Measurements from ENCODE around the gene TRIM56. TPM values are rescaled to one million over a fixed set of nuclear protein-coding genes. Genes with fewer than 3 reads are reported as not detected.
"Not testable (repeated sequence)": the region's sequence is repeated elsewhere in the genome, so short reads cannot be mapped to it uniquely, and the experiment has no call there.

Gene TRIM56
- total RNA-seq, 1 donor from 2014 or later, result 16.0 TPM

GRCh38 chr7:101088069-101088425 lies 2.8 kb downstream of the TRIM56 start:
- Mint-ChIP-seq H3K36me3 (ENCODE audit: low read depth) (peaks cover 12% of the 10 kb centered on the region), H3K4me1 (peaks cover 20% of the 10 kb centered on the region), H3K27ac (ENCODE audit: unreplicated experiment) (no peak overlapping the region), H3K4me3 (no peak overlapping the region), H3K27me3 (ENCODE audit: low read depth) (no peaks in the 10 kb centered on the region), H3K9me3 (peaks cover 5% of the 10 kb centered on the region)
- TF ChIP-seq CTCF (conservative IDR thresholded peaks at IDR 0.05), result no peak
- DNase-seq (ENCODE audit: low read depth, low spot score), result no peak

- no peak overlapping the region for H3K4me3 Mint-ChIP-seq
- TF ChIP-seq CTCF (conservative IDR thresholded peaks at IDR 0.05), result no peak
Observed at GRCh38 chr7:101088858-101089529, 3.7 kb downstream of the TRIM56 start.

GRCh38 chr7:101089876-101090275 lies 4.6 kb downstream of the TRIM56 start:
- Mint-ChIP-seq H3K9me3 (peaks cover 5% of the 10 kb centered on the region), H3K36me3 (ENCODE audit: low read depth) (peaks cover 12% of the 10 kb centered on the region), H3K4me1 (peaks cover 16% of the 10 kb centered on the region), H3K27ac (ENCODE audit: unreplicated experiment) (no peak overlapping the region), H3K4me3 (no peak overlapping the region), H3K27me3 (ENCODE audit: low read depth) (no peaks in the 10 kb centered on the region)
- no peak for TF ChIP-seq CTCF (conservative IDR thresholded peaks at IDR 0.05)
- no peak for DNase-seq (ENCODE audit: low read depth, low spot score)

More at GRCh38 chr7:101088858-101089529, 3.7 kb downstream of the TRIM56 start:
- DNase-seq (ENCODE audit: low read depth, low spot score), result no peak
- Mint-ChIP-seq H3K9me3 (peaks cover 5% of the 10 kb centered on the region), H3K27ac (ENCODE audit: unreplicated experiment) (no peak overlapping the region), H3K4me1 (peaks cover 20% of the 10 kb centered on the region), H3K27me3 (ENCODE audit: low read depth) (no peaks in the 10 kb centered on the region), H3K36me3 (ENCODE audit: low read depth) (peaks cover 12% of the 10 kb centered on the region)

- not testable (repeated sequence) for H3K27ac Mint-ChIP-seq (ENCODE audit: unreplicated experiment); H3K4me3 Mint-ChIP-seq; H3K9me3 Mint-ChIP-seq; H3K4me1 Mint-ChIP-seq; H3K27me3 Mint-ChIP-seq (ENCODE audit: low read depth); DNase-seq (ENCODE audit: low read depth, low spot score)
- H3K36me3 Mint-ChIP-seq (ENCODE audit: low read depth), result peaks cover 12% of the 10 kb centered on the region
Observed at GRCh38 chr7:101092266-101092905, 7.1 kb downstream of the TRIM56 start.

- H3K36me3 Mint-ChIP-seq (ENCODE audit: low read depth), result peaks cover 12% of the 10 kb centered on the region
- peaks cover 5% of the 10 kb centered on the region for H3K4me1 Mint-ChIP-seq
- no peak for TF ChIP-seq CTCF (conservative IDR thresholded peaks at IDR 0.05)
- H3K9me3 Mint-ChIP-seq, result peaks cover 5% of the 10 kb centered on the region
- no peak overlapping the region for H3K4me3 Mint-ChIP-seq
- no peak for DNase-seq (ENCODE audit: low read depth, low spot score)
- no peak overlapping the region for H3K27ac Mint-ChIP-seq (ENCODE audit: unreplicated experiment)
- peaks cover 2% of the 10 kb centered on the region for H3K27me3 Mint-ChIP-seq (ENCODE audit: low read depth)
Observed at GRCh38 chr7:101093906-101094305, 8.6 kb downstream of the TRIM56 start.

- H3K4me3 Mint-ChIP-seq, result no peak overlapping the region
- H3K36me3 Mint-ChIP-seq (ENCODE audit: low read depth), result peaks cover 12% of the 10 kb centered on the region
- no peak for DNase-seq (ENCODE audit: low read depth, low spot score)
- peaks cover 5% of the 10 kb centered on the region for H3K9me3 Mint-ChIP-seq
- H3K27me3 Mint-ChIP-seq (ENCODE audit: low read depth), result peaks cover 2% of the 10 kb centered on the region
- H3K4me1 Mint-ChIP-seq, result peaks cover 7% of the 10 kb centered on the region
- no peak for TF ChIP-seq CTCF (conservative IDR thresholded peaks at IDR 0.05)
- H3K27ac Mint-ChIP-seq (ENCODE audit: unreplicated experiment), result no peak overlapping the region
Observed at GRCh38 chr7:101094376-101094775, 9.1 kb downstream of the TRIM56 start.
